ENCODE data around the gene REEP3.
A peak's percentile ranks its signal among the peaks of the same experiment; 100 is the strongest.

REEP3 gene

GRCh38 chr10:63631991-63632390 lies 110.8 kb downstream of the REEP3 start:
- Histone ChIP-seq H4K20me1 (ENCODE audit: insufficient read depth, low read length) (no peaks in the 10 kb centered on the region), H3K9me2 (replicated peaks; ENCODE audit: insufficient read depth, low read length) (no peaks in the 10 kb centered on the region), H3K79me2 (ENCODE audit: low read length) (no peaks in the 10 kb centered on the region), H3K4me1 (ENCODE audit: low read length) (peaks cover 17% of the 10 kb centered on the region), H3K27ac (ENCODE audit: low read length) (no peak overlapping the region), H3K9me3 (replicated peaks; ENCODE audit: insufficient read depth, low read length) (no peaks in the 10 kb centered on the region), H3K4me2 (ENCODE audit: low read depth, low read length) (no peak overlapping the region), H3K36me3 (replicated peaks; ENCODE audit: insufficient read depth, low read length) (no peaks in the 10 kb centered on the region), H3F3A (ENCODE audit: insufficient read depth, low read length) (peaks cover 23% of the 10 kb centered on the region), H3K27me3 (replicated peaks; ENCODE audit: insufficient read depth, low read length) (no peaks in the 10 kb centered on the region; the same call in 1 of the 2 replicates), H3K4me3 (ENCODE audit: low read length) (no peak overlapping the region), H2AFZ (ENCODE audit: low read length) (no peak overlapping the region), H3K9ac (ENCODE audit: low read length) (no peak overlapping the region)
- DNase-seq = no peak
- TF ChIP-seq EZH2phosphoT487 (IDR thresholded peaks at IDR 0.05; ENCODE audit: low read length) (no peak), EZH2 (optimal IDR thresholded peaks at IDR 0.05; ENCODE audit: low read depth, low read length) (no peak)
- TF ChIP-seq, protein P1, sequence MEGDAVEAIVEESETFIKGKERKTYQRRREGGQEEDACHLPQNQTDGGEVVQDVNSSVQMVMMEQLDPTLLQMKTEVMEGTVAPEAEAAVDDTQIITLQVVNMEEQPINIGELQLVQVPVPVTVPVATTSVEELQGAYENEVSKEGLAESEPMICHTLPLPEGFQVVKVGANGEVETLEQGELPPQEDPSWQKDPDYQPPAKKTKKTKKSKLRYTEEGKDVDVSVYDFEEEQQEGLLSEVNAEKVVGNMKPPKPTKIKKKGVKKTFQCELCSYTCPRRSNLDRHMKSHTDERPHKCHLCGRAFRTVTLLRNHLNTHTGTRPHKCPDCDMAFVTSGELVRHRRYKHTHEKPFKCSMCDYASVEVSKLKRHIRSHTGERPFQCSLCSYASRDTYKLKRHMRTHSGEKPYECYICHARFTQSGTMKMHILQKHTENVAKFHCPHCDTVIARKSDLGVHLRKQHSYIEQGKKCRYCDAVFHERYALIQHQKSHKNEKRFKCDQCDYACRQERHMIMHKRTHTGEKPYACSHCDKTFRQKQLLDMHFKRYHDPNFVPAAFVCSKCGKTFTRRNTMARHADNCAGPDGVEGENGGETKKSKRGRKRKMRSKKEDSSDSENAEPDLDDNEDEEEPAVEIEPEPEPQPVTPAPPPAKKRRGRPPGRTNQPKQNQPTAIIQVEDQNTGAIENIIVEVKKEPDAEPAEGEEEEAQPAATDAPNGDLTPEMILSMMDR (IDR thresholded peaks at IDR 0.05; ENCODE audit: low read length) = no peak

DNA sequence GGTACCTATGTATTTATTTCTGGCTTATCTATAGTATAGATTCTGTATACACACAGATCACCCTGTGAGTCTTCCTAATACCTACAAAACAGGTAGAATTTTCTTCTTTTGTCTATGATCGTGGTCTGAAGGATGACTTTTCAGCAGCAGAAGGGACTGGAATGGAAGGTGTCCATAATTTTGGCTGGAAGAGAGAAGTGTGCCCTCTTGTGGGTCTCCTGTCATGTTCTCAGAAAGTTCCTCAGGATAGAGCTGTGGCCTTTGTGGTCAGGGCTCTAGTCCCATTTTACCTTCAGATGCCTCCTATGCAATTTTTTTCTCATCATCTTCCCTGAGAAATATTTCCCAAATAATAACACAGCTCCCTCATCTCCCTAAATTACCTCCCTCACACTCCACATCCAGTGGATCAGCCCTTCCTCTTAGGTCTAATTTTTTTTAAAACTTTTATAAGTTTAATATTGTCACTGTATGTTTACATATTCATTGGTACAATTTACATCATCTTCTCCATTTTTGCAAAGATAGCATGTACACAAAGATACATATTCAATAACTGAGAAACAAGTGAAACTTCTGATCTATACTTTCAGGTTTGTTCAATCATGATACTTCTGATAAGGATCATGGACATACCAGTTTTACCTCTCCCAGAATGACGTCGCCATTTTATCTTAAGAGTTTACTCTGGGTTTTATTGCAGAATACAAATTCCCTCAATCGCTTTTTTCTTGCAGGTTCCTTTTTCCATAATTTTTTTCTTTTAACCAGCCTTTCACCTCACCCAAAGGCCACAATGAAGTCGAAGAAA lies 112.7 kb downstream of the REEP3 start:
- Histone ChIP-seq H3K9me2 (replicated peaks; ENCODE audit: insufficient read depth, low read length) (no peaks in the 10 kb centered on the region), H3K4me3 (ENCODE audit: low read length) (no peak overlapping the region), H4K20me1 (ENCODE audit: insufficient read depth, low read length) (no peaks in the 10 kb centered on the region), H3K9ac (ENCODE audit: low read length) (no peak overlapping the region), H3K9me3 (replicated peaks; ENCODE audit: insufficient read depth, low read length) (no peaks in the 10 kb centered on the region), H3K27ac (ENCODE audit: low read length) (no peak overlapping the region), H3K79me2 (ENCODE audit: low read length) (no peaks in the 10 kb centered on the region), H3F3A (ENCODE audit: insufficient read depth, low read length) (peaks cover 12% of the 10 kb centered on the region), H3K4me2 (ENCODE audit: low read depth, low read length) (no peak overlapping the region), H3K36me3 (replicated peaks; ENCODE audit: insufficient read depth, low read length) (no peaks in the 10 kb centered on the region), H3K4me1 (ENCODE audit: low read length) (0 out of 2 replicates have a peak, but pooled peaks cover 7% of the 10 kb centered on the region), H3K27me3 (replicated peaks; ENCODE audit: insufficient read depth, low read length) (no peaks in the 10 kb centered on the region; the same call in 1 of the 2 replicates), H2AFZ (ENCODE audit: low read length) (no peak overlapping the region)
- TF ChIP-seq, protein P1 (IDR thresholded peaks at IDR 0.05; ENCODE audit: low read length) = peak; percentile 24
- TF ChIP-seq EZH2phosphoT487 (IDR thresholded peaks at IDR 0.05; ENCODE audit: low read length) (no peak), EZH2 (optimal IDR thresholded peaks at IDR 0.05; ENCODE audit: low read depth, low read length) (no peak)
- no peak for DNase-seq

- H3K36me3 ChIP-seq (replicated peaks; ENCODE audit: insufficient read depth, low read length) = no peaks in the 10 kb centered on the region
- H3K9me2 ChIP-seq (replicated peaks; ENCODE audit: insufficient read depth, low read length) = no peaks in the 10 kb centered on the region
- no peaks in the 10 kb centered on the region; the same call in 1 of the 2 replicates for H3K27me3 ChIP-seq (replicated peaks; ENCODE audit: insufficient read depth, low read length)
- H3K9ac ChIP-seq (ENCODE audit: low read length) = no peak overlapping the region
- no peaks in the 10 kb centered on the region for H3K79me2 ChIP-seq (ENCODE audit: low read length)
- no peak for DNase-seq
- no peaks in the 10 kb centered on the region for H4K20me1 ChIP-seq (ENCODE audit: insufficient read depth, low read length)
- H3K27ac ChIP-seq (ENCODE audit: low read length) = no peak overlapping the region
- no peak overlapping the region for H3K4me3 ChIP-seq (ENCODE audit: low read length)
- H3K4me1 ChIP-seq (ENCODE audit: low read length) = 0 out of 2 replicates have a peak, but pooled peaks cover 7% of the 10 kb centered on the region
- no peak for TF ChIP-seq EZH2phosphoT487 (IDR thresholded peaks at IDR 0.05; ENCODE audit: low read length)
- TF ChIP-seq, protein P1 (IDR thresholded peaks at IDR 0.05; ENCODE audit: low read length) = no peak
- TF ChIP-seq EZH2 (optimal IDR thresholded peaks at IDR 0.05; ENCODE audit: low read depth, low read length) = no peak
- no peaks in the 10 kb centered on the region for H3K9me3 ChIP-seq (replicated peaks; ENCODE audit: insufficient read depth, low read length)
- no peak overlapping the region for H3K4me2 ChIP-seq (ENCODE audit: low read depth, low read length)
- H3F3A ChIP-seq (ENCODE audit: insufficient read depth, low read length) = peaks cover 5% of the 10 kb centered on the region
- no peak overlapping the region for H2AFZ ChIP-seq (ENCODE audit: low read length)
These were observed 113.4 kb downstream of the REEP3 start for GRCh38 chr10:63634488-63635065.

All from MM.1S (cell line).